GM12874 (cell line): ENCODE data around the gene NFKBIA.

Experiments used
- TF ChIP-seq, protein P1 (sequence below): IDR thresholded peaks from 2 replicates; pipeline ENCODE4 v1.5.1; 2011; ENCODE audit warnings: low read depth, mild to moderate bottlenecking, control low read depth, low read length, moderate library complexity; ENCODE audit not compliant: insufficient read depth

Gene NFKBIA

DNA sequence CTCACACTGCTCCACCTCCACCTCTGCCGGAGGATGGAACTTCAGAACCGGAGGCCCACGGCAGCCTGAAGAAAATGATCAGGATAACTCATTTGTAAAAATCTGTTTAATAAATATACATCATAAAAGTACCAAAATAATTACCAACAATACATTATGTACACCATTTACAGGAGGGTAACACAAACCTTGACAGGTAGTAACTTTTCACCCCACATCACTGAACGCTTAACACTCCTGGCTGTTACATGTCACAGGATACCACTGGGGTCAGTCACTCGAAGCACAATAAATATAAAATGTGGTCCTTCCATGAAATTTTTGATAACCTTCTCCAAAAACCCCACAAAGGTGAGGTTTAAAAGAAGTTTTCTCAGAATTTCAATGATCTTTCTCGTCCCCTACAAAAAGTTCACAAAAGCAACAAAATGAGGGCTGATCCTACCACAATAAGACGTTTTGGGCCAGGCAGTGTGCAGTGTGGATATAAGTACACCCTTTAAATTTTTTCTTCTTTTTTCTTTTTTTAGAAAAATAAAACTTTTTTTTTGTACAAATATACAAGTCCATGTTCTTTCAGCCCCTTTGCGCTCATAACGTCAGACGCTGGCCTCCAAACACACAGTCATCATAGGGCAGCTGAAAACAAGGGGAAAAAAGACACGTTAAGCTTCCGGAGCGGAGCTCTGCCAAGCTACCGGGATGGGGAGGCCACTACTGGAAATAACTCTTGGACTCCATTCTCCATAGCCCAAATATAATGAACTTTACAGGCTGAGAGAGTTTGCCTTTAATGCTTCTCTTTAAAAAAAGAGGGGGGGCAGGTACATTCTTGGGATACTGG lies 2.9 kb downstream of the NFKBIA start:
- TF ChIP-seq, protein P1, sequence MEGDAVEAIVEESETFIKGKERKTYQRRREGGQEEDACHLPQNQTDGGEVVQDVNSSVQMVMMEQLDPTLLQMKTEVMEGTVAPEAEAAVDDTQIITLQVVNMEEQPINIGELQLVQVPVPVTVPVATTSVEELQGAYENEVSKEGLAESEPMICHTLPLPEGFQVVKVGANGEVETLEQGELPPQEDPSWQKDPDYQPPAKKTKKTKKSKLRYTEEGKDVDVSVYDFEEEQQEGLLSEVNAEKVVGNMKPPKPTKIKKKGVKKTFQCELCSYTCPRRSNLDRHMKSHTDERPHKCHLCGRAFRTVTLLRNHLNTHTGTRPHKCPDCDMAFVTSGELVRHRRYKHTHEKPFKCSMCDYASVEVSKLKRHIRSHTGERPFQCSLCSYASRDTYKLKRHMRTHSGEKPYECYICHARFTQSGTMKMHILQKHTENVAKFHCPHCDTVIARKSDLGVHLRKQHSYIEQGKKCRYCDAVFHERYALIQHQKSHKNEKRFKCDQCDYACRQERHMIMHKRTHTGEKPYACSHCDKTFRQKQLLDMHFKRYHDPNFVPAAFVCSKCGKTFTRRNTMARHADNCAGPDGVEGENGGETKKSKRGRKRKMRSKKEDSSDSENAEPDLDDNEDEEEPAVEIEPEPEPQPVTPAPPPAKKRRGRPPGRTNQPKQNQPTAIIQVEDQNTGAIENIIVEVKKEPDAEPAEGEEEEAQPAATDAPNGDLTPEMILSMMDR = no peak

DNA sequence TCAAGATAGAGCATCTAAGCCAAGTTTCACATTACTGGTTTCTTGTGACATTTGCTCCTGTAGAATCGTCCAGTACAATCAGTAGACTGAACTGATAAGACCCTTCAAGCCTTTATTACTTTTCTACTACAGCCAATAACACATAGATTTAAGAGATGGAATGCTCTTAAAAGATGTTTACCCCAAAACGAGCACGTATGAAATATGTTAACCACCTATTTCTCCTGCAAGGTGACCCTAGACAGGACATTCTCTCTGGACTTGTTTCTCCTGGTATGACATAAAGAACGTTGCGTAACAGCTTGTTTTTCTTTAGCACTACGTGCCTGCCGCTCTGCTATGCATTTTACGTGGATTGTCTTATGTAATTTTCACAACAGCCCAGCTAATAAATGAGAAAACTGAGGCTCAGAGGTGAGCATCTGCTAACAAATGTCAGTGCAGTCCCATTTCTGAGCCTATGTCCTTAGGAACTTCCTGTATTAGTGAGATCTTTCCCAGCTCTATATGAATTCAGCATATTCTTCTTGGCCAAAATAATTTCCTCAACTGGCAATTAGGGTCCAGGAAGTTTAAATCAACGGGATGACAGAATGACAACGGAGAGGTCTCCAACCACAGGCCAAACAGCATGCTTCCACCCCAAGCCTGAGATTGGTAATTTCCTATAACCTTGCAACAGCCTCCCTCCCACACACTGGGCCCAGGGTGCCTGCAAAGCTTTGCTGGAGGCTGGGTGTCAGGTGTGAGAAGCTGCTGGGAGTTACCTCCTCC lies 3.7 kb downstream of the NFKBIA start:
- TF ChIP-seq, protein P1 = no peak

DNA sequence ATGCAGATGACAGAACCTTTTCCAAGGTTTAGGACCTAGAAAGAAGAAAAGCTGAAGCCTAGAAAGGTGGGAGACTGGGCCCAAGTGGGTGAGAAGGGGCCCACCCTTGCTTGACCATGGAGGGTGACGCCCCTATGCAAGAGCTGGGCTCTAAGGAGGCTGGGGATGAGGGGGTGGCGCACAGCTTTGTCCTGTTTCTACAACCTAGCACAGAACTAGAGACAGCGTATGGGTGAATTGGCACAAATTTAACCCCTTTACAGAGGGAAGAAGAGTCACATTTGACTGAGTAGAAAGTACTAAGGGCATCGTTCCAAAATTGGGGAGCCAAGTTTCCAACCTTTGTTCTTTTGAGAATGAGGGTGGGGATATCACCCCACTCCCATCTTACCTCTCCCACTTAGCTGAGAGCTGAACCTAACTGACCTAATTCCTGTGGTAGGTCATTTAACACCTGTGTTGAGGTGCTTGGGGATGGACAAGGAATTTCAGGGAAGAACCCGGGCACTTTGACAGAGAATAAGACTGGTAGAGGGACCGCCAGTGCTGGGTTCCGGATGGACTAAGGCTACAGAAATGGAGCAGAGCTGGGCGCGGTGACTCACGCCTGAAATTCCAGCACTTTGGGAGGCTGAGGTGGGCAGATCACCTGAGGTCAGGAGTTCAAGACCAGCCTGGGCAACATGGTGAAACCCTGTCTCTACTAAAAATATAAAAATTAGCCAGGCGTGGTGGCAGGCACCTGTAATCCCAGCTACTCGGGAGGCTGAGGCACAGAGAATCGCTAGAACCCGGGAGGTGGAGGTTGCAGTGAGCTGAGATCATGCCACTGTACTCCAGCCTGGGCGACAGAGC lies 5.2 kb downstream of the NFKBIA start:
- TF ChIP-seq, protein P1 = no peak

DNA sequence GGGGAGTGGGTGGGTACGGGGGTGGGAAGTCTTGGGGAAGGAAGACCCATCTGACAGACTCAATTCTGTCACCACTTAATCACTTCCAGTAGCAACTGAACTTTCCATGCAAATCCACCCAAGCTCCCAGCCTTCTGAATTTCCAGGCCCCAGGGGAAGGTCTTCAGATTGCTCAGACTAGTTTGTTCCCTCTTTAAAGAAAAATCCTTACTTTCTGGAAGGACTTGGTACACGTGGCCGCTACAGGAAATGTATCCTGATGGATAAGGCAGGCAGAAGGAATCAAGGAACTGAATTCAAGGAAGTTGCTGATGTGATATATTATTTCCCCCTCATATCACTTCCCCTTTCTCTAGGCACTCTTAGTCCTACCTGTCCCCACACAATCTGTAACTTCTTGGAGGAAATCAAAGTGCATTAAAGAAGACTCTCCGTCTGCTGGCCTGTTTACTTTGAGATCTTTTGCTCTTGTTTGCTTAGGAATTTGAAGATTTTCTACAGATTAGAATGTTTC lies 6.4 kb downstream of the NFKBIA start:
- TF ChIP-seq, protein P1 = no peak

DNA sequence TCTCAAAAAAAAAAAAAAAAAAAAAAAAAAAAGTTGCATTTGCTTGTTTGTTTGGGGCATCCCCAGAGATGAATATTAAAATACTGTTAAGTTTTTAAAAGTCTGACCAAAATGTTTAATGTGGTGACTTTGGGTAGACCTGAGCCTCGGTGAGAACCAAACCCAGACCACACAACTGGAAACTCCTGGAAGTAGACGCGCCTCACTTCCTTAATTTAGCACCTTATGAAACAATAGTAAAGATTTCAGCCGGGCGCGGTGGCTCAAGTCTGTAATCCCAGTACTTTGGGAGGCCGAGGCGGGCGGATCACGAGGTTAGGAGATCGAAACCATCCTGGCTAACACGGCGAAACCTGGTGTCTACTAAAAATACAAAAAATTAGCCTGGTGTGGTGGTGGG lies 9.3 kb downstream of the NFKBIA start:
- TF ChIP-seq, protein P1 = no peak

DNA sequence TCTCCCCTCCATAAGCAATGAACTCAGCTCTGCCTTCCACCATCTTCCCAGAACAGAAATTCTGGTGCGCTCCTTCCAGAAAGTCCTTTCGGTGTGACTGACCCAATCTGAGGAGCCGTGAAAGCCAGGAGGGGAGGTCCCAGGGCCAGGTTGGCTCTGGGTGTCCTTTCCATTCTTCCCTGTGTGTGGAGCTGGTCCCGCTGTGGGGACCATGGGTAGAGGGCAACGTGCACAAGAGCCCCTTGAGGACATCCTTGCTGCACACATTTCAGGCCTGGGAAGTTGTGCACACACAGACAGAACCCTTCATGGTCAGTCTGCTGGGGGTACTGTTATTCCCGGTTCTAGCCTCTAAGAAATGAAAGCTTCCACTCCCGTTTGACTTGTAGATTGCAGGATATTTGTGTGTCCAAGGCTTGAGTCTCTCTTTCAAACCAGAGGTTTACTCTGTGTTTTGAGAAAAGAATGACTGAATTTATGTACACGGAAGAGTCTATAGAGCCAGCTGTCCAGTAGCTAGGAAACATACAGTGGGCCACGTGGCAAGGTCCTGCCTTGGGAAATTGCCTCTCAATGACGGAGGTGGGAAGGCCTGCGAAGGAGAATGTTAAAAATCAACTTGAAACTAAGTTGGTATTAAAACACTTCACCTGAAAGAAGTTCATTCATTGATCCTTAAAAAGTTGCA lies 10.1 kb downstream of the NFKBIA start:
- TF ChIP-seq, protein P1 = no peak
